Left lung (tissue), 10 donors: ENCODE results near the gene CACNA2D3. TPM values are rescaled to one million over a fixed set of nuclear protein-coding genes. Genes with fewer than 3 reads are reported as not detected.

Source experiments
- ATAC-seq: fragments of 200-7000 bp; cut with Tn5 transposase; one replicate; pipeline ENCODE4 v1.9.1; 2020; ENCODE audit warnings: moderate library complexity
- DNase-seq, 4 donors: peaks; one replicate each; pipeline ENCODE4 v3.0.0-alpha.2; 2013 to 2020
- H3K27ac ChIP-seq, 2 donors: fragments of 200-600 bp; sonication (generic) in 1 of 2; one replicate each; pipeline versions ENCODE4 v1.5.0 to v1.8.0; 2020 to 2021
- H3K27me3 ChIP-seq, 2 donors: fragments of 200-600 bp; sonication (generic) in 1 of 2; one replicate each; pipeline versions ENCODE4 v1.5.0 to v1.8.0; 2020 to 2021
- H3K36me3 ChIP-seq, 2 donors: fragments of 200-600 bp; sonication (generic) in 1 of 2; one replicate each; pipeline versions ENCODE4 v1.5.0 to v1.8.0; 2020 to 2021
- H3K4me1 ChIP-seq, 2 donors: fragments of 200-600 bp; one replicate each; pipeline ENCODE4 v1.8.0; 2021
- H3K4me3 ChIP-seq, 2 donors: fragments of 200-600 bp; sonication (generic) in 1 of 2; one replicate each; pipeline versions ENCODE4 v1.5.0 to v1.8.0; 2020 to 2021; ENCODE audit warnings: mild to moderate bottlenecking in 1 of 2
- H3K9me3 ChIP-seq, 2 donors: fragments of 200-600 bp; sonication (generic) in 1 of 2; one replicate each; pipeline versions ENCODE4 v1.5.0 to v1.8.0; 2020 to 2021
- intact Hi-C, 2 donors: fragments of 100-400 bp; cut with DNase I; formaldehyde crosslinking; loops; one replicate each; pipeline versions ENCODE4 v1.11.2 to v1.14.2; 2022
- polyA plus RNA-seq, 6 donors: library from polyadenylated mRNA; unstranded; fragments of 120-200 nt; gene quantifications; one replicate each; pipeline ENCODE4 v1.2.1, GENCODE V29; 2013; ENCODE audit not compliant: insufficient read length in 6 of 6
- total RNA-seq, 2 donors: library from RNA; stranded (reverse); fragmentation: NEBNext Ultra II Directional; extraction: Animal tissue kit (Norgen Biotek cat#: 25700); gene quantifications; one replicate each; pipeline ENCODE4 v1.2.1, GENCODE V29; 2021
- TF ChIP-seq, protein P1 (sequence below), 2 donors: fragments of 200-600 bp; sonication (generic) in 1 of 2; IDR thresholded peaks; one replicate each; pipeline versions ENCODE4 v1.5.0 to v1.8.0; 2021; ENCODE audit warnings: antibody characterized with exemption in 2 of 2
- donor health status: DM: no; HTN: yes; CAD: no.
- donor health status: DM: no; HTN: no; CAD: no.

Gene CACNA2D3
- total and polyA plus RNA-seq, 8 donors = 1.1 to 2.7 (median 1.5) TPM

DNA sequence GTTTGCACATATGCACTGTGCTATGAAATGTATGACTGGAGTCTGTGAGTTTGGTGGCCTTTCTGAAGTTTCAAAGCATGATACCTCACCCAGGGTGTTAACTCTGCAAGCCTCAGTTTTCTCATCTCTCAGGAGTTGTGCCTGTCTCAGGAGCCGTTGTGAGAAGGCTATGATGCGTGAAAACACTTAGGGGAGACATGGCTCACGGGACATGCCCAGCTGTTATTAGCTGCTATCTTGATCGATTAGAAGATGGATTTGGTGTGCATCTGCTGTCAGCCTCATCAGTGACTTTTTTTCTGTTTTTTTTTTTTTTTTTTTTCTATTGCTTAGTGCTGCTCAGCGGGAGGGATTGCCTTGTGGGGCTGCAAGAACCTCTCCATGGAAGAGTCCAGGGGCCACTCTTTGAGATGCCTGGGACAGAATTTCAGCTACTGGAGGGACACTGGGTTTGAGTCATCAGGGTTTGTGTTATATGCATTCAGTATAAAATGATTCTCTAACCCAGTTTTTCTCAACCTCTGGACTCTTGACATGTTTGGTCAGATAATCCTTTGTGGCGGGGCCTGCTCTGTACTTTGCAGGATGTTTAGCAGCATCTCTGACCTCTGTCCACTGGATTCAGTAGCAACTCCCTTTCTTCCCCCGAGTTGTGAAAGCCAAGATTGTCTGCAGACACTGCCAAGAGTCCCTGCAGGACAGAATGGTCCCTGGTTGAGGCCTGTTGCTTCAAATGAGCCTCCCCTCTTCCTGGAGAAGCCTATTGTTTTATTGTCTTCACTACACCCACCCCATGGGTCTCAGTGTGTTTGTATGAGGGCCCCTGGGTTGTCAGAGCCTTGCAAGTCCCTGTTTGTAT is 181.4 kb downstream of the CACNA2D3 start:
- ATAC-seq (no peak), DNase-seq (no peak)
- no peaks in the 10 kb centered on the region for H3K27me3 ChIP-seq
- intact Hi-C loops = no loop called here
- TF ChIP-seq, protein P1, sequence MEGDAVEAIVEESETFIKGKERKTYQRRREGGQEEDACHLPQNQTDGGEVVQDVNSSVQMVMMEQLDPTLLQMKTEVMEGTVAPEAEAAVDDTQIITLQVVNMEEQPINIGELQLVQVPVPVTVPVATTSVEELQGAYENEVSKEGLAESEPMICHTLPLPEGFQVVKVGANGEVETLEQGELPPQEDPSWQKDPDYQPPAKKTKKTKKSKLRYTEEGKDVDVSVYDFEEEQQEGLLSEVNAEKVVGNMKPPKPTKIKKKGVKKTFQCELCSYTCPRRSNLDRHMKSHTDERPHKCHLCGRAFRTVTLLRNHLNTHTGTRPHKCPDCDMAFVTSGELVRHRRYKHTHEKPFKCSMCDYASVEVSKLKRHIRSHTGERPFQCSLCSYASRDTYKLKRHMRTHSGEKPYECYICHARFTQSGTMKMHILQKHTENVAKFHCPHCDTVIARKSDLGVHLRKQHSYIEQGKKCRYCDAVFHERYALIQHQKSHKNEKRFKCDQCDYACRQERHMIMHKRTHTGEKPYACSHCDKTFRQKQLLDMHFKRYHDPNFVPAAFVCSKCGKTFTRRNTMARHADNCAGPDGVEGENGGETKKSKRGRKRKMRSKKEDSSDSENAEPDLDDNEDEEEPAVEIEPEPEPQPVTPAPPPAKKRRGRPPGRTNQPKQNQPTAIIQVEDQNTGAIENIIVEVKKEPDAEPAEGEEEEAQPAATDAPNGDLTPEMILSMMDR (IDR thresholded peaks at IDR 0.05) = no peak
- H3K36me3 ChIP-seq = no peaks in the 10 kb centered on the region
- H3K4me3 ChIP-seq = no peak overlapping the region
- H3K9me3 ChIP-seq = no peaks in the 10 kb centered on the region
- H3K27ac ChIP-seq = no peak overlapping the region
- no peaks in the 10 kb centered on the region for H3K4me1 ChIP-seq

DNA sequence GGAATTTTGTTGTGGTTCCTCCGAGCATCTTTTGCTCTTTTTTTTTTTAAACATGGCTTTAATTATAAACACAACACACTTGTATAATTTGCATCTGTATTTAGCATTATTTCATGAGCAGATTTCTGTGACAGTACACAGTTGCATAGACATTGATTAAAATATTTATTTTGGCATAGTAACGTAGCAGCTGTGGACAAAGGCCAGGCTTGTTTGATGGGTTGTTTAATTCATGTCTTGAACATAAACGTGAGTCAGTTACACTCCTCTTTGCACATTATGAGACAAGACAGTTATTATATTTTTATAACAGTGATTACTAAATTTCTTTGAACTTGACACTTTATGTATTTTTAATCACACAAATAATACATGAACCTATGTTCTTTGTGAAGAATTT is 182.5 kb downstream of the CACNA2D3 start:
- Histone ChIP-seq H3K4me3 (no peak overlapping the region), H3K9me3 (no peaks in the 10 kb centered on the region), H3K4me1 (no peaks in the 10 kb centered on the region), H3K36me3 (no peaks in the 10 kb centered on the region), H3K27ac (no peak overlapping the region), H3K27me3 (no peaks in the 10 kb centered on the region)
- DNase-seq (no peak), ATAC-seq (no peak)
- intact Hi-C loops = no loop called here
- TF ChIP-seq, protein P1 (IDR thresholded peaks at IDR 0.05) = no peak

DNA sequence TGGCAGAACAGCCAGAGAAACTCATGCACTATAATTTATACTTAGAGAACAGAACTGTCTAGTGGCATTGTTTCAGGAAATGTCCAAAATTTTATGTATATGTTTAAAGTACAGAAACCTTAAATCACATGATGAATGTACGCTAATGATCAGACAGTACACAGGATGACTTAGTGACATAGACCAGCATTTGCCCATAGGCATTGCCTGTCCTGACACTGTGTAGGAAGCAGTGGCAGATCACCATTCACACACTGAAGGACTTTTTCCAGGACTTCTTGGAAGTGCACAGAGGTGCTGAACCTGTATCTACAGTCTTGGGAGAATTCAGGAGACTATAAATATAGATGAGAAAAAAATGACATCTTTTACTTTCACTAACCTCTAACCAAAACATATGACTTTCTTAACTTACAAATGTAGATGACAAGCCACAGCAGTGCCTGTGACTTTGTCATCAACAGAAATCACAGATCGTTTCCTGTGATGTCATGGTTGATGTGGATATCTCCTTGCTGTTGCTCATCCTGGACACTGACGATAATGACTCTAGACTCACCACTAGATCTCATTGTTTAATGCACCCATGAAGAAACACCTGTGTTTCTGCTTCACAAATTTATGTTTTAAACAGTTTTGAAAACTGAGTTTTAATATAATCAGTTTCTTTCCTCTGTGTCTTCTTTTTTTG is 183.2 kb downstream of the CACNA2D3 start:
- TF ChIP-seq, protein P1 (IDR thresholded peaks at IDR 0.05) = no peak
- ATAC-seq (no peak), DNase-seq (no peak)
- no peak overlapping the region for H3K4me3 ChIP-seq
- intact Hi-C loops = no loop called here
- H3K27me3 ChIP-seq = no peaks in the 10 kb centered on the region
- no peaks in the 10 kb centered on the region for H3K9me3 ChIP-seq
- no peaks in the 10 kb centered on the region for H3K36me3 ChIP-seq
- H3K4me1 ChIP-seq = no peaks in the 10 kb centered on the region
- no peak overlapping the region for H3K27ac ChIP-seq

DNA sequence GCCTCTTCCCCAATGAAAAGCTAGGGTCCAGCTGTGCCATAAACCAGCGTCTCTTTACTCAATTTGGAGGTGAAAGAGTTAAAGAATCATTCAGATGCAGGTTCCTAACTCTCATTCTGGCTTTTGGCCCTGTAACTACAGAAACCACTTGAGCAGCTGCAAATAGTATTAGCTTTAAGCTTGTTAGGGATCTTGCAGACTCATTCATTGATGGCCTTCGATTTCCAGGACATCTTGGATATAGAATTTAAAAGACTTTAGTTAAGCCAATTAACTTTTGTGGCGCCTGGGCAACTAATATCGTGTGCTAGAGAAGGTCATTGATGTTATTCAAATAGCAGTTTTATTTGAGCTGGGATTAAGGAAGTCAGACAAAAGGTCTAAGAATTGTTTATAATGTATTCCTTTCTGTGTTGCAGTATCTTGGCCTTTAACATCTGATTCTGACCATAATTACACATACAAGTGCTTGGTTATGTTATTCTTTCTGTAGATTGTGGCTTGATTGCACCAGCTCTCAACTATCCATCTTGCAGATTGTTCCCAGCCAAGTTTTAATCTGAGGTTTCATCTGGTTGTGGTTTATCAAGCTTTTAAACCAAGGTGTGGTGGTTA is 185.3 kb downstream of the CACNA2D3 start:
- no peak overlapping the region for H3K27ac ChIP-seq

More for the DNA sequence above, 185.3 kb downstream of the CACNA2D3 start:
- ATAC-seq (no peak), DNase-seq (no peak)
- no peaks in the 10 kb centered on the region for H3K36me3 ChIP-seq
- TF ChIP-seq, protein P1 (IDR thresholded peaks at IDR 0.05) = no peak
- no peak overlapping the region for H3K4me3 ChIP-seq
- H3K27me3 ChIP-seq = no peaks in the 10 kb centered on the region
- H3K9me3 ChIP-seq = no peaks in the 10 kb centered on the region
- H3K4me1 ChIP-seq = no peaks in the 10 kb centered on the region
- intact Hi-C loops = no loop called here
